Heart right ventricle (tissue), 16 donors: ENCODE results near the gene METTL24. TPM values are rescaled to one million over a fixed set of nuclear protein-coding genes. Genes with fewer than 3 reads are reported as not detected.

Experiments
- ATAC-seq, 8 donors: fragments of 200-7000 bp; cut with Tn5 transposase; one replicate each; pipeline ENCODE4 v1.9.1; 2020; ENCODE audit warnings: mild to moderate bottlenecking in 8 of 8, moderate library complexity in 8 of 8, moderate number of reproducible peaks in 1 of 8
- DNase-seq, 2 donors: peaks; one replicate each; pipeline ENCODE4 v3.0.0-alpha.2; 2020
- H3K27ac ChIP-seq, 10 donors: fragments of 200-600 bp; sonication (generic) in 2 of 10; one replicate each; pipeline versions ENCODE4 v1.5.0 to v1.8.0; 2020 to 2022; ENCODE audit warnings: mild to moderate bottlenecking in 3 of 10
- H3K27me3 ChIP-seq, 7 donors: fragments of 200-600 bp; one replicate each; pipeline ENCODE4 v1.8.0; 2021 to 2022; ENCODE audit warnings: mild to moderate bottlenecking in 2 of 7
- H3K36me3 ChIP-seq, 9 donors: fragments of 200-600 bp; sonication (generic) in 1 of 9; one replicate each; pipeline versions ENCODE4 v1.5.0 to v1.8.0; 2020 to 2022; ENCODE audit warnings: mild to moderate bottlenecking in 2 of 9
- H3K4me1 ChIP-seq, 9 donors: fragments of 200-600 bp; sonication (generic) in 1 of 9; one replicate each; pipeline versions ENCODE4 v1.5.0 to v1.8.0; 2020 to 2022; ENCODE audit warnings: mild to moderate bottlenecking in 4 of 9
- H3K4me3 ChIP-seq, 10 donors: fragments of 200-600 bp; sonication (generic) in 2 of 10; one replicate each; pipeline versions ENCODE4 v1.5.0 to v1.8.0; 2020 to 2022; ENCODE audit warnings: mild to moderate bottlenecking in 7 of 10, moderate library complexity in 2 of 10
- H3K9me3 ChIP-seq, 11 donors: fragments of 200-600 bp in 10 of 11; sonication (generic) in 2 of 11; one replicate each; pipeline versions ENCODE4 v1.5.0 to v1.8.0; 2013 to 2022; ENCODE audit warnings: mild to moderate bottlenecking in 2 of 11, control low read depth in 1 of 11, moderate library complexity in 1 of 11
- CTCF ChIP-seq, 9 donors: fragments of 200-600 bp; sonication (generic) in 2 of 9; IDR thresholded peaks; one replicate each; pipeline versions ENCODE4 v1.5.0 to v1.8.0; 2021 to 2022; ENCODE audit warnings: antibody characterized with exemption in 9 of 9, mild to moderate bottlenecking in 5 of 9, moderate library complexity in 1 of 9
- whole genome bisulfite sequencing, 2 donors: extraction: QIAGEN DNeasy Blood & Tissue Kit; methylation state at CpG; one replicate each; pipeline ENCODE4 v1.1.7; 2013; ENCODE audit warnings: inconsistent platforms in 1 of 2; 5-methylcytosine and 5-hydroxymethylcytosine counted together
- intact Hi-C, 10 donors: fragments of 100-400 bp; cut with DNase I; formaldehyde crosslinking; loops; one replicate each; pipeline versions ENCODE4 v1.11.1 to v1.14.2; 2022
- polyA plus RNA-seq, 2 donors: library from polyadenylated mRNA; stranded (reverse); fragments of 200-250 nt; gene quantifications; one replicate each; pipeline ENCODE4 v1.2.3, GENCODE V29; 2013
- total RNA-seq, 10 donors: library from RNA; stranded (reverse); fragmentation: NEBNext Ultra II Directional in 3 of 10; extraction: Animal tissue kit (Norgen Biotek cat#: 25700) in 3 of 10; gene quantifications; one replicate each; pipeline versions ENCODE4 v1.2.1 to v1.2.4, GENCODE V29; 2021 to 2023
- donor health status: Arrhythmogenic right ventricular cardiomyopathy.
- donor health status: ischemic (EF 13 %, LVEDD 7.1; RV severe dilation, severe dysfunction).
- donor health status: healthy with polysubstance abuse.
- donor health status: DM: no; HTN: yes; CAD: no.
- donor health status: DM: no; HTN: no; CAD: no.
- donor health status: ischemic (EF 25% LVEDD 6.9; RV normal size, moderate dysfunction).
- donor health status: ischemic (EF 25% LVEDD 5.7; RV mildly dilated, moderate dysfunction).
- donor health status: healthy.
- donor health status: DM: yes; HTN: yes; CAD: no.
- donor health status: Ischemic cardiomyopathy.
- donor health status: ischemic (EF 35%, LVEDD 5.7; RV mildly dilated, moderate dysfunction).
- donor health status: nonischemic (EF 11% LVEDD 7.7; RV severe dilation, severe dysfunction).
- donor health status: DM: yes; HTN: yes; CAD: no.
- donor health status: PGD.
- donor health status: ischemic (EF 29% LVEDD 5.4; RV normal size, mild dysfunction).
- donor health status: nonischemic (EF 23%, LVEDD 6.1; RV moderate dilation, normal function).

METTL24 gene
- total and polyA plus RNA-seq, 12 donors = 0.07 to 2.4 (median 1.3) TPM; not detected in 1

GRCh38 chr6:110338820-110339470 lies 19.2 kb downstream of the METTL24 start:
- intact Hi-C loops = no loop called here
- H3K4me3 ChIP-seq = no peak overlapping the region
- ATAC-seq (no peak), DNase-seq (no peak)
- H3K9me3 ChIP-seq = no peaks in the 10 kb centered on the region
- no peaks in the 10 kb centered on the region for H3K27me3 ChIP-seq
- H3K4me1 ChIP-seq = peaks cover 0 to 16% (median 0%) of the 10 kb centered on the region in 9 donors
- no peaks in the 10 kb centered on the region for H3K36me3 ChIP-seq
- TF ChIP-seq CTCF (IDR thresholded peaks at IDR 0.05) = no peak
- H3K27ac ChIP-seq = no peak overlapping the region
- WGBS, 2 donors = 81 to 85% methylated on average over 3 of the region's 3 CpGs

- DNase-seq = no peak
- Histone ChIP-seq H3K36me3 (no peaks in the 10 kb centered on the region), H3K9me3 (no peaks in the 10 kb centered on the region), H3K4me3 (no peak overlapping the region), H3K4me1 (peaks cover 0 to 16% (median 0%) of the 10 kb centered on the region in 9 donors), H3K27ac (no peak overlapping the region), H3K27me3 (no peaks in the 10 kb centered on the region)
- WGBS, 2 donors = 67 to 85% methylated on average over 1 of the region's 1 CpG
- TF ChIP-seq CTCF (IDR thresholded peaks at IDR 0.05) = no peak
- no peak for ATAC-seq
- intact Hi-C loops = no loop called here
These were observed 20.7 kb downstream of the METTL24 start for GRCh38 chr6:110337486-110337885.

- H3K36me3 ChIP-seq = no peaks in the 10 kb centered on the region
- no peak overlapping the region for H3K4me3 ChIP-seq
- H3K27me3 ChIP-seq = peaks cover 0 to 6% (median 0%) of the 10 kb centered on the region in 7 donors
- intact Hi-C loops = no loop called here
- H3K27ac ChIP-seq = no peak overlapping the region
- DNase-seq (no peak), ATAC-seq (peak in 1 of 8 donors; percentile 37)
- H3K9me3 ChIP-seq = no peaks in the 10 kb centered on the region
- 55 to 67% methylated on average over 9 of the region's 9 CpGs for WGBS, 2 donors
- H3K4me1 ChIP-seq = peaks cover 0 to 19% (median 0%) of the 10 kb centered on the region in 9 donors
- no peak for TF ChIP-seq CTCF (IDR thresholded peaks at IDR 0.05)
These were observed 23.5 kb downstream of the METTL24 start for GRCh38 chr6:110334423-110335180.

- Histone ChIP-seq H3K4me1 (peaks cover 0 to 22% (median 2%) of the 10 kb centered on the region in 9 donors), H3K9me3 (no peaks in the 10 kb centered on the region), H3K4me3 (no peak overlapping the region), H3K36me3 (no peaks in the 10 kb centered on the region), H3K27ac (no peak overlapping the region), H3K27me3 (peaks cover 0 to 6% (median 0%) of the 10 kb centered on the region in 7 donors)
- intact Hi-C loops = no loop called here
- DNase-seq = no peak
- TF ChIP-seq CTCF (IDR thresholded peaks at IDR 0.05) = no peak
- WGBS, 2 donors = 85 to 89% methylated on average over 6 of the region's 6 CpGs
- ATAC-seq = no peak
These were observed 25.9 kb downstream of the METTL24 start for GRCh38 chr6:110332281-110332680.
